Measurements from ENCODE around the gene MFRP. TPM values are rescaled to one million over a fixed set of nuclear protein-coding genes. Genes with fewer than 3 reads are reported as not detected.
"Not testable (repeated sequence)": the region's sequence is repeated elsewhere in the genome, so short reads cannot be mapped to it uniquely, and the experiment has no call there.

Gene MFRP
- total RNA-seq (2014; rRNA removed; shearing (Covaris generic)) = not detected in 2 replicates

GRCh38 chr11:119346605-119347004 lies at the start of gene MFRP:
Gene MFRP, minus strand, starts transcription at chr11:119346705. Its CDS starts 192 bp downstream, at chr11:119346513.
- no peak for DNase-seq
- Histone ChIP-seq H3K4me3 (no peak within 1 kb of the TSS), H3K9me3 (replicated peaks) (no peaks in the 10 kb centered on the region), H3K4me1 (0 out of 2 replicates have a peak, but pooled peaks cover 4% of the 10 kb centered on the region), H3K27me3 (no peaks in the 10 kb centered on the region), H3K36me3 (no peaks in the 10 kb centered on the region), H3K27ac (no peak within 1 kb of the TSS)

- no peak overlapping the region for H3K27ac ChIP-seq
- H3K36me3 ChIP-seq = no peaks in the 10 kb centered on the region
- H3K27me3 ChIP-seq = no peaks in the 10 kb centered on the region
- no peaks in the 10 kb centered on the region for H3K9me3 ChIP-seq (replicated peaks)
- DNase-seq = no peak
- H3K4me3 ChIP-seq = no peak overlapping the region
- no peaks in the 10 kb centered on the region for H3K4me1 ChIP-seq
Observed at GRCh38 chr11:119391275-119391674, 44.8 kb upstream of the MFRP start.

GRCh38 chr11:119389611-119390254 lies 43.2 kb upstream of the MFRP start:
- Histone ChIP-seq H3K27me3 (no peaks in the 10 kb centered on the region), H3K4me1 (no peaks in the 10 kb centered on the region)
- DNase-seq = no peak

GRCh38 chr11:119388103-119388502 lies 41.6 kb upstream of the MFRP start:
- no peaks in the 10 kb centered on the region for H3K36me3 ChIP-seq
- no peak overlapping the region for H3K27ac ChIP-seq
- no peaks in the 10 kb centered on the region for H3K27me3 ChIP-seq
- DNase-seq = no peak
- H3K4me1 ChIP-seq = no peaks in the 10 kb centered on the region
- H3K4me3 ChIP-seq = no peak overlapping the region
- H3K9me3 ChIP-seq (replicated peaks) = no peaks in the 10 kb centered on the region

More at GRCh38 chr11:119389611-119390254, 43.2 kb upstream of the MFRP start:
- no peak overlapping the region for H3K4me3 ChIP-seq
- H3K36me3 ChIP-seq = no peaks in the 10 kb centered on the region
- no peak overlapping the region for H3K27ac ChIP-seq
- H3K9me3 ChIP-seq (replicated peaks) = no peaks in the 10 kb centered on the region

GRCh38 chr11:119384332-119384731 lies 37.8 kb upstream of the MFRP start:
- DNase-seq = no peak
- Histone ChIP-seq H3K4me3 (no peak overlapping the region), H3K27ac (no peak overlapping the region), H3K9me3 (replicated peaks) (no peaks in the 10 kb centered on the region), H3K27me3 (no peaks in the 10 kb centered on the region), H3K36me3 (no peaks in the 10 kb centered on the region), H3K4me1 (no peaks in the 10 kb centered on the region; the same call in 1 of the 2 replicates)

GRCh38 chr11:119382513-119382912 lies 36.0 kb upstream of the MFRP start:
- not testable (repeated sequence) for H3K4me3 ChIP-seq; H3K27ac ChIP-seq; H3K36me3 ChIP-seq; H3K9me3 ChIP-seq (replicated peaks); DNase-seq; H3K27me3 ChIP-seq; H3K4me1 ChIP-seq

- Histone ChIP-seq H3K36me3 (no peaks in the 10 kb centered on the region), H3K9me3 (replicated peaks) (no peaks in the 10 kb centered on the region), H3K27ac (no peak overlapping the region), H3K4me3 (peak overlapping the region; percentile 61), H3K27me3 (no peaks in the 10 kb centered on the region), H3K4me1 (peaks cover 13% of the 10 kb centered on the region)
- DNase-seq = no peak
Observed at GRCh38 chr11:119382101-119382500, 35.6 kb upstream of the MFRP start.

GRCh38 chr11:119381181-119381988 lies 34.9 kb upstream of the MFRP start, which contains the start of gene USP2:
Gene USP2, minus strand, starts transcription at chr11:119381690. Its CDS starts 8,210 bp downstream, at chr11:119373480.
- peak within 1 kb of the TSS; percentile 61 for H3K4me3 ChIP-seq
- H3K27ac ChIP-seq = peak within 1 kb of the TSS; percentile 30
- H3K36me3 ChIP-seq = no peaks in the 10 kb centered on the region
- H3K9me3 ChIP-seq (replicated peaks) = no peaks in the 10 kb centered on the region
- no peaks in the 10 kb centered on the region for H3K27me3 ChIP-seq
- H3K4me1 ChIP-seq = peaks cover 18% of the 10 kb centered on the region
- DNase-seq = peak; percentile 90 to 93

GRCh38 chr11:119380827-119381180 lies 34.3 kb upstream of the MFRP start:
- no peaks in the 10 kb centered on the region for H3K27me3 ChIP-seq
- H3K36me3 ChIP-seq = no peaks in the 10 kb centered on the region
- H3K4me3 ChIP-seq = peak overlapping the region; percentile 61
- H3K9me3 ChIP-seq (replicated peaks) = no peaks in the 10 kb centered on the region
- peaks cover 21% of the 10 kb centered on the region for H3K4me1 ChIP-seq
- DNase-seq = peak; percentile 26 to 52
- H3K27ac ChIP-seq = peak overlapping the region; percentile 30

- H3K27me3 ChIP-seq = no peaks in the 10 kb centered on the region
- peak overlapping the region; percentile 61 for H3K4me3 ChIP-seq
- DNase-seq = no peak
- no peaks in the 10 kb centered on the region for H3K36me3 ChIP-seq
- peaks cover 26% of the 10 kb centered on the region for H3K4me1 ChIP-seq
- H3K9me3 ChIP-seq (replicated peaks) = no peaks in the 10 kb centered on the region
- H3K27ac ChIP-seq = peak overlapping the region; percentile 30; the same call in 1 of the 2 replicates
Observed at GRCh38 chr11:119380160-119380826, 33.8 kb upstream of the MFRP start.

- Histone ChIP-seq H3K27me3 (no peaks in the 10 kb centered on the region), H3K4me1 (peaks cover 36% of the 10 kb centered on the region), H3K9me3 (replicated peaks) (no peaks in the 10 kb centered on the region), H3K36me3 (no peaks in the 10 kb centered on the region), H3K4me3 (no peak overlapping the region), H3K27ac (no peak overlapping the region)
- peak in 1 of 2 experiments; percentile 25 for DNase-seq
Observed at GRCh38 chr11:119378851-119379465, 32.5 kb upstream of the MFRP start.

GRCh38 chr11:119377961-119378667 lies 31.6 kb upstream of the MFRP start:
- Histone ChIP-seq H3K4me3 (no peak overlapping the region), H3K4me1 (peaks cover 36% of the 10 kb centered on the region), H3K27ac (no peak overlapping the region), H3K36me3 (no peaks in the 10 kb centered on the region), H3K27me3 (no peaks in the 10 kb centered on the region), H3K9me3 (replicated peaks) (no peaks in the 10 kb centered on the region)
- no peak for DNase-seq

GRCh38 chr11:119377112-119377901 lies 30.8 kb upstream of the MFRP start:
- Histone ChIP-seq H3K4me3 (no peak overlapping the region), H3K36me3 (no peaks in the 10 kb centered on the region), H3K9me3 (replicated peaks) (no peaks in the 10 kb centered on the region), H3K4me1 (peaks cover 36% of the 10 kb centered on the region), H3K27ac (0 out of 2 replicates have a peak overlapping the region, but pooled peaks have one; percentile 55), H3K27me3 (no peaks in the 10 kb centered on the region)
- DNase-seq = peak in 1 of 2 experiments; percentile 17
